Liver (tissue), 9 donors: ENCODE results near the gene SHF. TPM values are rescaled to one million over a fixed set of nuclear protein-coding genes. Genes with fewer than 3 reads are reported as not detected.

ENCODE experiments used
- DNase-seq: peaks from one replicate; pipeline ENCODE4 v3.0.0-alpha.2; 2017; ENCODE audit warnings: low spot score
- H3K27ac ChIP-seq, 2 donors: one replicate each; pipeline ENCODE4 v1.7.0; 2013; ENCODE audit warnings: inconsistent platforms in 2 of 2, low read length in 2 of 2, control low read depth in 1 of 2, low read depth in 1 of 2, mild to moderate bottlenecking in 1 of 2
- H3K27me3 ChIP-seq, 4 donors: one replicate each; pipeline versions ENCODE4 v1.6.1 to v1.7.0; 2013; ENCODE audit warnings: low read length in 3 of 4, inconsistent platforms in 1 of 4, mild to moderate bottlenecking in 1 of 4, moderate library complexity in 1 of 4; ENCODE audit not compliant: control insufficient read depth in 4 of 4, insufficient read depth in 4 of 4
- H3K36me3 ChIP-seq, 4 donors: one replicate each; pipeline versions ENCODE4 v1.6.1 to v1.7.0; 2013; ENCODE audit warnings: low read length in 3 of 4, mild to moderate bottlenecking in 3 of 4, low read depth in 1 of 4, moderate library complexity in 1 of 4; ENCODE audit not compliant: control insufficient read depth in 4 of 4, insufficient read depth in 3 of 4
- H3K4me1 ChIP-seq, 4 donors: one replicate each; pipeline versions ENCODE4 v1.6.1 to v1.7.0; 2013; ENCODE audit warnings: low read length in 3 of 4, mild to moderate bottlenecking in 3 of 4, moderate library complexity in 1 of 4; ENCODE audit not compliant: control insufficient read depth in 4 of 4, insufficient read depth in 4 of 4
- H3K4me3 ChIP-seq, 3 donors: one replicate each; pipeline versions ENCODE4 v1.6.1 to v1.7.0; 2013; ENCODE audit warnings: low read length in 3 of 3, control low read depth in 1 of 3, low read depth in 1 of 3, mild to moderate bottlenecking in 1 of 3
- H3K9ac ChIP-seq, 2 donors: one replicate each; pipeline ENCODE4 v1.7.0; 2013; ENCODE audit warnings: low read length in 2 of 2, mild to moderate bottlenecking in 2 of 2, moderate library complexity in 2 of 2, control low read depth in 1 of 2, low read depth in 1 of 2
- H3K9me3 ChIP-seq, 4 donors: one replicate each; pipeline versions ENCODE4 v1.6.1 to v1.7.0; 2013; ENCODE audit warnings: low read length in 3 of 4; ENCODE audit not compliant: control insufficient read depth in 4 of 4
- FOXA1 ChIP-seq: IDR thresholded peaks from 2 replicates; pipeline ENCODE4 v1.6.1; 2016; ENCODE audit warnings: antibody characterized with exemption
- FOXA2 ChIP-seq: IDR thresholded peaks from 2 replicates; pipeline ENCODE4 v1.6.1; 2016; ENCODE audit warnings: antibody characterized with exemption
- HNF4A ChIP-seq, 2 donors: conservative IDR thresholded peaks; 2 replicates each; pipeline ENCODE4 v1.6.1; 2016; ENCODE audit warnings: antibody characterized with exemption in 2 of 2, mild to moderate bottlenecking in 2 of 2
- HNF4G ChIP-seq: IDR thresholded peaks from 2 replicates; pipeline ENCODE4 v1.6.1; 2016; ENCODE audit warnings: antibody characterized with exemption
- JUND ChIP-seq, 2 donors: IDR thresholded peaks; 2 replicates each; pipeline ENCODE4 v1.6.1; 2016; ENCODE audit warnings: antibody characterized with exemption in 2 of 2
- NR2F2 ChIP-seq: IDR thresholded peaks from 2 replicates; pipeline ENCODE4 v1.6.1; 2016; ENCODE audit warnings: antibody characterized with exemption
- RAD21 ChIP-seq, 2 donors: IDR thresholded peaks; 2 replicates each; pipeline ENCODE4 v1.6.1; 2016; ENCODE audit warnings: antibody characterized with exemption in 2 of 2, mild to moderate bottlenecking in 2 of 2
- RXRA ChIP-seq, 2 donors: IDR thresholded peaks; 2 replicates each; pipeline ENCODE4 v1.6.1; 2017 to 2018; ENCODE audit warnings: antibody characterized with exemption in 2 of 2, mild to moderate bottlenecking in 1 of 2
- TAF1 ChIP-seq: conservative IDR thresholded peaks from 2 replicates; pipeline ENCODE4 v1.6.1; 2016; ENCODE audit warnings: antibody characterized with exemption, mild to moderate bottlenecking
- YY1 ChIP-seq: IDR thresholded peaks from 2 replicates; pipeline ENCODE4 v1.6.1; 2016; ENCODE audit warnings: antibody characterized with exemption, mild to moderate bottlenecking
- WGBS: extraction: QIAGEN DNeasy Blood & Tissue Kit; methylation state at CpG from one replicate; pipeline ENCODE4 v1.1.7; 2013; 5-methylcytosine and 5-hydroxymethylcytosine counted together
- polyA plus RNA-seq, 2 donors: library from polyadenylated mRNA; stranded (reverse) in 1 of 2; unstranded in 1 of 2; fragments of 200-250 nt in 1 of 2; fragments of >200 nt in 1 of 2; fragmentation: Nextera tagmentation in 1 of 2; extraction: Ambion mirVana in 1 of 2; gene quantifications; one replicate each; pipeline versions ENCODE4 v1.2.1 to v1.2.3, GENCODE V29; 2013 to 2015
- total RNA-seq, 2 donors: library from RNA; depleted of rRNA; stranded (reverse); fragments of >200 nt; gene quantifications; one replicate each; pipeline ENCODE4 v1.2.3, GENCODE V29; 2014
- TF ChIP-seq, protein P1 (sequence below): fragments of 150-350 bp; IDR thresholded peaks from 2 replicates; pipeline ENCODE4 v1.5.1; 2017; ENCODE audit warnings: improper control_type of control experiment, low read depth, low read length; ENCODE audit not compliant: missing input control
- TF ChIP-seq, protein P2 (sequence below): IDR thresholded peaks from 2 replicates; pipeline ENCODE4 v1.6.1; 2016; ENCODE audit warnings: antibody characterized with exemption
- TF ChIP-seq, protein P3 (sequence below): IDR thresholded peaks from 2 replicates; pipeline ENCODE4 v1.6.1; 2016; ENCODE audit warnings: antibody characterized with exemption
- TF ChIP-seq, protein P4 (sequence below): IDR thresholded peaks from 2 replicates; pipeline ENCODE4 v1.6.1; 2016; ENCODE audit warnings: antibody characterized with exemption
- donor health status: healthy.
- donor health status: healthy.
- donor health status: healthy.
- donor health status: healthy.
- donor health status: healthy.

Gene SHF
- total and polyA plus RNA-seq, 4 donors, result 4.7 to 15.7 (median 10.1) TPM

DNA sequence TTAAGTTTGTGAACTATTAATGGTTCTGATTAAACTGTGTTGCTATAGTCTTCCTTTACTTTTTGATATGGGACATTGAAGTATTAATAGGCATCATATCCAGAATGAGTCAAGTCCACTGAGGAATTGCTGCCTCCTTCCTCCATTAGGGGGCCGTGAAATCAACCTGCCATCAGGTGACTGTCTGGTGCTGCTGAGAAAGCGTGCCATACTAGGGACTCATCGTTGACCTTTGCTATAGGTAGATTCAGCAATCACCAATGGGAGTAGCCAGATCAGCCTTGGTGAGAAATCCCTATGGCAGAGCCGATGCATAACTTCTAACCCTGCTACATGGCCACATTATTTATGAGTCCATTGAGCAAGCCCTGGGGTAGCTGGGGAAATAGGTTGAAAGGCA, 34.2 kb upstream of the SHF start:
- Histone ChIP-seq H3K27ac (no peak overlapping the region), H3K9ac (no peak overlapping the region), H3K9me3 (no peaks in the 10 kb centered on the region), H3K36me3 (no peaks in the 10 kb centered on the region), H3K27me3 (no peaks in the 10 kb centered on the region), H3K4me1 (peaks cover 0 to 6% (median 2%) of the 10 kb centered on the region in 4 donors), H3K4me3 (no peak overlapping the region)
- TF ChIP-seq HNF4G (no peak), NR2F2 (no peak), RXRA (IDR thresholded peaks at IDR 0.05) (no peak)
- TF ChIP-seq, protein P1, sequence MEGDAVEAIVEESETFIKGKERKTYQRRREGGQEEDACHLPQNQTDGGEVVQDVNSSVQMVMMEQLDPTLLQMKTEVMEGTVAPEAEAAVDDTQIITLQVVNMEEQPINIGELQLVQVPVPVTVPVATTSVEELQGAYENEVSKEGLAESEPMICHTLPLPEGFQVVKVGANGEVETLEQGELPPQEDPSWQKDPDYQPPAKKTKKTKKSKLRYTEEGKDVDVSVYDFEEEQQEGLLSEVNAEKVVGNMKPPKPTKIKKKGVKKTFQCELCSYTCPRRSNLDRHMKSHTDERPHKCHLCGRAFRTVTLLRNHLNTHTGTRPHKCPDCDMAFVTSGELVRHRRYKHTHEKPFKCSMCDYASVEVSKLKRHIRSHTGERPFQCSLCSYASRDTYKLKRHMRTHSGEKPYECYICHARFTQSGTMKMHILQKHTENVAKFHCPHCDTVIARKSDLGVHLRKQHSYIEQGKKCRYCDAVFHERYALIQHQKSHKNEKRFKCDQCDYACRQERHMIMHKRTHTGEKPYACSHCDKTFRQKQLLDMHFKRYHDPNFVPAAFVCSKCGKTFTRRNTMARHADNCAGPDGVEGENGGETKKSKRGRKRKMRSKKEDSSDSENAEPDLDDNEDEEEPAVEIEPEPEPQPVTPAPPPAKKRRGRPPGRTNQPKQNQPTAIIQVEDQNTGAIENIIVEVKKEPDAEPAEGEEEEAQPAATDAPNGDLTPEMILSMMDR, result no peak
- TF ChIP-seq, protein P2, sequence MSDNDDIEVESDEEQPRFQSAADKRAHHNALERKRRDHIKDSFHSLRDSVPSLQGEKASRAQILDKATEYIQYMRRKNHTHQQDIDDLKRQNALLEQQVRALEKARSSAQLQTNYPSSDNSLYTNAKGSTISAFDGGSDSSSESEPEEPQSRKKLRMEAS, result no peak
- WGBS, result 86% methylated on average over 4 of the region's 4 CpGs
- no peak for DNase-seq

DNA sequence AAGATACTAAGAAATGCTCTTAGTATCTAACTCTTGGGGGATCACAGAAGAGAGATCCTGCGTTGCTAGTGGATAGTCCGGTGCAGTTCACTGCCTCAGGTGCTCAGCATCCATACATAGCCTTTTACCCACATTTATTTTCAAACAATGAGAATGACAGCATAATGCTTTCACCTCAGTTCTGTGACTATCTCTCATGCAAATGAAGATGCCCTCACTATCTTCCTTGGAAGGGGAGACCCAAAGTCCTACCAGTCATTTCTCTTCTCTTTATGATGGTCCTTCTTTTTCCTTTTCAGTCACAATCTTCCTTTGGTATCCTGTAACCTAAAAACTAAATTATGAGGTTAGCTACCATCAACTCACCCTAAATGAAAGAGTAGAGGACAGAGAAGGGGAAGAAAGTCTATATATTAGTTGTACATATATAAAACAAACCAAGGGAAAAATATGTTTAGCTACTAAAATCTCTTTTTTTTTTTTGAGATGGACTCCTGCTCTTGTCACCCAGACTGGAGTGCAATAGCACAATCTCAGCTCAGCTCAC, 33.4 kb upstream of the SHF start:
- H3K27ac ChIP-seq, result no peak overlapping the region
- peaks cover 0 to 6% (median 2%) of the 10 kb centered on the region in 4 donors for H3K4me1 ChIP-seq
- no peak for DNase-seq

More for the DNA sequence above, 33.4 kb upstream of the SHF start:
- Histone ChIP-seq H3K36me3 (no peaks in the 10 kb centered on the region), H3K9ac (no peak overlapping the region), H3K4me3 (no peak overlapping the region), H3K27me3 (no peaks in the 10 kb centered on the region), H3K9me3 (no peaks in the 10 kb centered on the region)
- 96% methylated on average over 2 of the region's 2 CpGs for WGBS
- TF ChIP-seq, protein P3, sequence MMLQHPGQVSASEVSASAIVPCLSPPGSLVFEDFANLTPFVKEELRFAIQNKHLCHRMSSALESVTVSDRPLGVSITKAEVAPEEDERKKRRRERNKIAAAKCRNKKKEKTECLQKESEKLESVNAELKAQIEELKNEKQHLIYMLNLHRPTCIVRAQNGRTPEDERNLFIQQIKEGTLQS, result no peak
- no peak for TF ChIP-seq NR2F2
- no peak for TF ChIP-seq FOXA1
- TF ChIP-seq JUND (IDR thresholded peaks at IDR 0.05), result no peak
- no peak for TF ChIP-seq YY1
- no peak for TF ChIP-seq RAD21 (IDR thresholded peaks at IDR 0.05)
- TF ChIP-seq, protein P1, result no peak
- TF ChIP-seq, protein P4, sequence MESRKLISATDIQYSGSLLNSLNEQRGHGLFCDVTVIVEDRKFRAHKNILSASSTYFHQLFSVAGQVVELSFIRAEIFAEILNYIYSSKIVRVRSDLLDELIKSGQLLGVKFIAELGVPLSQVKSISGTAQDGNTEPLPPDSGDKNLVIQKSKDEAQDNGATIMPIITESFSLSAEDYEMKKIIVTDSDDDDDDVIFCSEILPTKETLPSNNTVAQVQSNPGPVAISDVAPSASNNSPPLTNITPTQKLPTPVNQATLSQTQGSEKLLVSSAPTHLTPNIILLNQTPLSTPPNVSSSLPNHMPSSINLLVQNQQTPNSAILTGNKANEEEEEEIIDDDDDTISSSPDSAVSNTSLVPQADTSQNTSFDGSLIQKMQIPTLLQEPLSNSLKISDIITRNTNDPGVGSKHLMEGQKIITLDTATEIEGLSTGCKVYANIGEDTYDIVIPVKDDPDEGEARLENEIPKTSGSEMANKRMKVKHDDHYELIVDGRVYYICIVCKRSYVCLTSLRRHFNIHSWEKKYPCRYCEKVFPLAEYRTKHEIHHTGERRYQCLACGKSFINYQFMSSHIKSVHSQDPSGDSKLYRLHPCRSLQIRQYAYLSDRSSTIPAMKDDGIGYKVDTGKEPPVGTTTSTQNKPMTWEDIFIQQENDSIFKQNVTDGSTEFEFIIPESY, result no peak
- TF ChIP-seq RXRA (IDR thresholded peaks at IDR 0.05), result no peak
- TF ChIP-seq, protein P2, result no peak
- TF ChIP-seq TAF1, result no peak
- TF ChIP-seq HNF4G, result no peak
- no peak for TF ChIP-seq FOXA2
- TF ChIP-seq HNF4A (conservative IDR thresholded peaks at IDR 0.05), result no peak
